H9 (cell line): ENCODE results near the gene FNIP2. TPM values are rescaled to one million over a fixed set of nuclear protein-coding genes. Genes with fewer than 3 reads are reported as not detected.

Experiments used
- DNase-seq: peaks from one replicate; pipeline ENCODE4 v3.0.0-alpha.2; 2017
- H2AFZ ChIP-seq: one replicate; pipeline ENCODE4 v1.6.1; 2013; ENCODE audit warnings: mild to moderate bottlenecking, low read length, control low read depth, moderate library complexity
- H2AK5ac ChIP-seq: 2 replicates; pipeline ENCODE4 v1.6.1; 2013; ENCODE audit warnings: low read length, control low read depth, mixed read lengths; ENCODE audit not compliant: insufficient read length
- H2BK120ac ChIP-seq: one replicate; pipeline ENCODE4 v1.6.1; 2013; ENCODE audit warnings: low read depth, mild to moderate bottlenecking, low read length, control low read depth, inconsistent platforms; ENCODE audit not compliant: poor library complexity, severe bottlenecking
- H2BK12ac ChIP-seq: 2 replicates; pipeline ENCODE4 v1.6.1; 2013; ENCODE audit warnings: low read length, control low read depth, mixed read lengths, low read depth; ENCODE audit not compliant: insufficient read length
- H2BK15ac ChIP-seq: 2 replicates; pipeline ENCODE4 v1.6.1; 2013; ENCODE audit warnings: low read depth, low read length, control low read depth
- H2BK20ac ChIP-seq: one replicate; pipeline ENCODE4 v1.6.1; 2013; ENCODE audit warnings: low read depth, mild to moderate bottlenecking, low read length, control low read depth, inconsistent platforms; ENCODE audit not compliant: poor library complexity, severe bottlenecking
- H2BK5ac ChIP-seq: 2 replicates; pipeline ENCODE4 v1.6.1; 2013; ENCODE audit warnings: low read length, control low read depth, mixed read lengths; ENCODE audit not compliant: insufficient read length
- H3K14ac ChIP-seq: 2 replicates; pipeline ENCODE4 v1.6.1; 2013; ENCODE audit warnings: low read length, control low read depth; ENCODE audit not compliant: insufficient read depth
- H3K18ac ChIP-seq: 2 replicates; pipeline ENCODE4 v1.6.1; 2013; ENCODE audit warnings: low read depth, mild to moderate bottlenecking, mixed read lengths, low read length, control low read depth; ENCODE audit not compliant: insufficient read length
- H3K23ac ChIP-seq: 2 replicates; pipeline ENCODE4 v1.6.1; 2013; ENCODE audit warnings: low read length, control low read depth, mixed read lengths, low read depth; ENCODE audit not compliant: insufficient read length
- H3K23me2 ChIP-seq: 2 replicates; pipeline ENCODE4 v1.6.1; 2013; ENCODE audit warnings: low read depth, mild to moderate bottlenecking, mixed read lengths, low read length, control low read depth; ENCODE audit not compliant: insufficient read length, poor library complexity, severe bottlenecking
- H3K27ac ChIP-seq: 2 replicates; pipeline ENCODE4 v1.5.1; 2013; ENCODE audit warnings: low read length, control low read depth, mixed read lengths, low read depth; ENCODE audit not compliant: insufficient read length
- H3K27me3 ChIP-seq: 2 replicates; pipeline ENCODE4 v1.6.1; 2013; ENCODE audit warnings: low read length, control low read depth, inconsistent platforms; ENCODE audit not compliant: insufficient read depth
- H3K4ac ChIP-seq: 2 replicates; pipeline ENCODE4 v1.6.1; 2013; ENCODE audit warnings: low read depth, mild to moderate bottlenecking, control low read depth, inconsistent platforms, low read length, moderate library complexity
- H3K4me1 ChIP-seq: 2 replicates; pipeline ENCODE4 v1.6.1; 2013; ENCODE audit warnings: low read length, control low read depth, inconsistent platforms; ENCODE audit not compliant: insufficient read depth
- H3K4me2 ChIP-seq: 2 replicates; pipeline ENCODE4 v1.6.1; 2013; ENCODE audit warnings: low read length, control low read depth, mixed read lengths; ENCODE audit not compliant: insufficient read length, insufficient read depth
- H3K56ac ChIP-seq: 2 replicates; pipeline ENCODE4 v1.6.1; 2013; ENCODE audit warnings: low read depth, mild to moderate bottlenecking, mixed read lengths, low read length, control low read depth; ENCODE audit not compliant: insufficient read length
- H3K79me1 ChIP-seq: 2 replicates; pipeline ENCODE4 v1.6.1; 2013; ENCODE audit warnings: low read depth, mild to moderate bottlenecking, moderate library complexity, low read length, control low read depth, inconsistent platforms; ENCODE audit not compliant: insufficient read depth, poor library complexity, severe bottlenecking
- H3K79me2 ChIP-seq: 2 replicates; pipeline ENCODE4 v1.6.1; 2013; ENCODE audit warnings: low read length, control low read depth, inconsistent platforms; ENCODE audit not compliant: insufficient read depth
- H3K9ac ChIP-seq: 2 replicates; pipeline ENCODE4 v1.6.1; 2013; ENCODE audit warnings: low read length, control low read depth, mixed read lengths; ENCODE audit not compliant: insufficient read length; ENCODE audit errors: extremely low read depth
- H3K9me3 ChIP-seq: one replicate; pipeline ENCODE4 v1.6.1; 2013; ENCODE audit warnings: low read depth, low read length, inconsistent platforms; ENCODE audit not compliant: control insufficient read depth
- H3T11ph ChIP-seq: one replicate; pipeline ENCODE4 v1.6.1; 2013; ENCODE audit warnings: mild to moderate bottlenecking, low read length, control low read depth, inconsistent platforms
- H4K20me1 ChIP-seq: one replicate; pipeline ENCODE4 v1.6.1; 2013; ENCODE audit not compliant: control insufficient read depth, insufficient read length, insufficient read depth
- H4K5ac ChIP-seq: 2 replicates; pipeline ENCODE4 v1.6.1; 2013; ENCODE audit warnings: low read depth, mild to moderate bottlenecking, mixed read lengths, low read length, control low read depth; ENCODE audit not compliant: insufficient read length
- H4K8ac ChIP-seq: replicated peaks from 2 replicates; pipeline ENCODE4 v1.6.1; 2013; ENCODE audit warnings: low read length, control low read depth, mixed read lengths, low read depth; ENCODE audit not compliant: insufficient read length
- H4K91ac ChIP-seq: 2 replicates; pipeline ENCODE4 v1.6.1; 2013; ENCODE audit warnings: low read depth, mild to moderate bottlenecking, moderate library complexity, mixed read lengths, low read length, control low read depth; ENCODE audit not compliant: insufficient read length
- H3K27ac Mint-ChIP-seq, 3 experiments: 2 replicates in 2 of 3; 3 replicates in 1 of 3; pipeline ENCODE4 v1.8.0; 2020 to 2021; ENCODE audit warnings: mixed read lengths in 3 of 3, mild to moderate bottlenecking in 1 of 3, moderate library complexity in 1 of 3
- H3K27me3 Mint-ChIP-seq: 2 replicates; pipeline ENCODE4 v1.8.0; 2021; ENCODE audit warnings: low read depth, mild to moderate bottlenecking, moderate library complexity, mixed read lengths
- H3K36me3 Mint-ChIP-seq, 3 experiments: 2 replicates in 2 of 3; 3 replicates in 1 of 3; pipeline ENCODE4 v1.8.0; 2020 to 2021; ENCODE audit warnings: low read depth in 3 of 3, mixed read lengths in 3 of 3; ENCODE audit not compliant: insufficient read depth in 1 of 3
- H3K4me1 Mint-ChIP-seq, 2 experiments: 2 replicates each; pipeline ENCODE4 v1.8.0; 2020; ENCODE audit warnings: mixed read lengths in 2 of 2
- H3K4me3 Mint-ChIP-seq, 2 experiments: 2 replicates in 1 of 2; 3 replicates in 1 of 2; pipeline ENCODE4 v1.8.0; 2020 to 2021; ENCODE audit warnings: mild to moderate bottlenecking in 2 of 2, mixed read lengths in 2 of 2, moderate library complexity in 1 of 2
- H3K9me3 Mint-ChIP-seq, 2 experiments: 2 replicates in 1 of 2; 3 replicates in 1 of 2; pipeline ENCODE4 v1.8.0; 2020; ENCODE audit warnings: mild to moderate bottlenecking in 2 of 2, mixed read lengths in 2 of 2, moderate library complexity in 1 of 2
- WGBS: extraction: QIAGEN DNeasy Blood & Tissue Kit; methylation state at CpG from one replicate; pipeline ENCODE4 v1.1.7; 2013; ENCODE audit warnings: missing lambda C conversion rate, low lambda C conversion rate, mixed read lengths; ENCODE audit not compliant: insufficient read length; ENCODE audit errors: extremely low coverage; 5-methylcytosine and 5-hydroxymethylcytosine counted together
- total RNA-seq: library from RNA; stranded (reverse); gene quantifications from 2 replicates; pipeline ENCODE4 v1.2.1, GENCODE V29; 2021
- TF ChIP-seq, protein P1 (sequence below): fragments of 200-600 bp; sonication (generic); conservative IDR thresholded peaks from 3 replicates; pipeline ENCODE4 v1.8.0; 2021; ENCODE audit warnings: antibody characterized with exemption, mild to moderate bottlenecking

The FNIP2 gene
- total RNA-seq, 1 experiment from 2014 or later = 9.6 TPM

DNA sequence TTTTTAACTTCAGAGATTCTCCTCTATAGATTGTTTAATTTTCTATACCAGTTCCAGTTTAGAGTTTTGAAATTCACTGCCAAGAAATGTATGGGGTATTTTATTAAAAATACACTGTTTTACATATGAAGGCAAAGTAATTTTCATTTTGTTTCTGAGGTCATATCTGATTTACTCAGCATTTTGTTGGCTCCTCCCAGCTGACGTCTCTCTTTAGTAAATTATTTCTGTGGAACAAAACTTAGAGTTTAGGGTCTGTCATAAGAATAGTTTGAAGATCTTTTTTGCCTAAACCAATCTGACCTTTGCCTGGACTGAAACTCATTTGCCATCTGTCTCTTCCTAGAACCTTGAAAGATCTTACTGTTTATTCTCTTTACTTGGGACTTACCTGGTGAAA lies 16.9 kb downstream of the FNIP2 start:
- no peak overlapping the region for H3K23ac ChIP-seq
- TF ChIP-seq, protein P1, sequence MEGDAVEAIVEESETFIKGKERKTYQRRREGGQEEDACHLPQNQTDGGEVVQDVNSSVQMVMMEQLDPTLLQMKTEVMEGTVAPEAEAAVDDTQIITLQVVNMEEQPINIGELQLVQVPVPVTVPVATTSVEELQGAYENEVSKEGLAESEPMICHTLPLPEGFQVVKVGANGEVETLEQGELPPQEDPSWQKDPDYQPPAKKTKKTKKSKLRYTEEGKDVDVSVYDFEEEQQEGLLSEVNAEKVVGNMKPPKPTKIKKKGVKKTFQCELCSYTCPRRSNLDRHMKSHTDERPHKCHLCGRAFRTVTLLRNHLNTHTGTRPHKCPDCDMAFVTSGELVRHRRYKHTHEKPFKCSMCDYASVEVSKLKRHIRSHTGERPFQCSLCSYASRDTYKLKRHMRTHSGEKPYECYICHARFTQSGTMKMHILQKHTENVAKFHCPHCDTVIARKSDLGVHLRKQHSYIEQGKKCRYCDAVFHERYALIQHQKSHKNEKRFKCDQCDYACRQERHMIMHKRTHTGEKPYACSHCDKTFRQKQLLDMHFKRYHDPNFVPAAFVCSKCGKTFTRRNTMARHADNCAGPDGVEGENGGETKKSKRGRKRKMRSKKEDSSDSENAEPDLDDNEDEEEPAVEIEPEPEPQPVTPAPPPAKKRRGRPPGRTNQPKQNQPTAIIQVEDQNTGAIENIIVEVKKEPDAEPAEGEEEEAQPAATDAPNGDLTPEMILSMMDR = no peak
- no peak overlapping the region for H2BK120ac ChIP-seq
- no CpG with 5 or more reads among the region's 1 CpG for WGBS
- no peaks in the 10 kb centered on the region for H3K23me2 ChIP-seq
- H4K91ac ChIP-seq = no peak overlapping the region
- no peaks in the 10 kb centered on the region for H4K20me1 ChIP-seq
- H3K79me2 ChIP-seq = no peaks in the 10 kb centered on the region
- no peak overlapping the region for H3K56ac ChIP-seq
- no peak overlapping the region for H3K4me3 Mint-ChIP-seq
- no peak overlapping the region for H3K4me2 ChIP-seq
- H2BK15ac ChIP-seq = no peak overlapping the region
- H3K27me3 Mint-ChIP-seq = no peaks in the 10 kb centered on the region
- H2AFZ ChIP-seq = no peak overlapping the region
- no peak overlapping the region for H3K27ac ChIP-seq
- H3K9me3 ChIP-seq = no peaks in the 10 kb centered on the region
- H3K79me1 ChIP-seq = no peaks in the 10 kb centered on the region
- H2BK20ac ChIP-seq = no peak overlapping the region
- H3K36me3 Mint-ChIP-seq = no peaks in the 10 kb centered on the region
- H2AK5ac ChIP-seq = no peak overlapping the region
- H3T11ph ChIP-seq = no peak overlapping the region
- H3K27ac Mint-ChIP-seq = peak overlapping the region in 1 of 3 experiments; percentile 11; a peak in 1 of 7 replicates
- no peak overlapping the region for H3K14ac ChIP-seq
- H3K9me3 Mint-ChIP-seq = no peaks in the 10 kb centered on the region
- DNase-seq = no peak
- no peaks in the 10 kb centered on the region for H3K4me1 ChIP-seq
- H4K5ac ChIP-seq = no peak overlapping the region
- H3K4ac ChIP-seq = no peak overlapping the region
- H3K9ac ChIP-seq = no peak overlapping the region
- no peaks in the 10 kb centered on the region for H3K27me3 ChIP-seq
- H2BK5ac ChIP-seq = no peak overlapping the region
- no peak overlapping the region for H4K8ac ChIP-seq
- no peak overlapping the region for H3K18ac ChIP-seq
- H2BK12ac ChIP-seq = no peak overlapping the region
- peaks cover 21 to 48% of the 10 kb centered on the region in 2 experiments for H3K4me1 Mint-ChIP-seq
